Activated CD8-positive, alpha-beta T cell treated with anti-CD3 and anti-CD28 coated beads for 36 hours (primary cell): ENCODE data around the gene MACROD2. TPM values are rescaled to one million over a fixed set of nuclear protein-coding genes. Genes with fewer than 3 reads are reported as not detected.

ENCODE experiments used
- ATAC-seq: fragments of 200-7000 bp; cut with Tn5 transposase; one replicate; pipeline ENCODE4 v1.10.0; 2021; ENCODE audit warnings: mild to moderate bottlenecking, moderate library complexity
- CTCF ChIA-PET: fragments of 350-600 bp; sonication (Branson Sonifier 250); formaldehyde crosslinking; loops from one replicate; lab custom pipeline; 2021; ENCODE audit warnings: antibody characterized with exemption; lab: Charles Lee
- POLR2A ChIA-PET: fragments of 350-600 bp; sonication (Branson Sonifier 250); formaldehyde crosslinking; loops from one replicate; lab custom pipeline; 2021; ENCODE audit warnings: antibody characterized with exemption; lab: Charles Lee
- DNase-seq: peaks from one replicate; pipeline ENCODE4 v3.0.0-alpha.2; 2020
- H3K27ac Mint-ChIP-seq: one replicate; pipeline ENCODE4 v1.8.0; 2021; ENCODE audit warnings: mild to moderate bottlenecking, mixed read lengths
- H3K27me3 Mint-ChIP-seq: one replicate; pipeline ENCODE4 v1.8.0; 2021; ENCODE audit warnings: mixed read lengths
- H3K36me3 Mint-ChIP-seq: one replicate; pipeline ENCODE4 v1.8.0; 2021; ENCODE audit warnings: low read depth, mixed read lengths
- H3K4me1 Mint-ChIP-seq: one replicate; pipeline ENCODE4 v1.8.0; 2021; ENCODE audit warnings: low read depth, mixed read lengths
- H3K4me3 Mint-ChIP-seq: one replicate; pipeline ENCODE4 v1.8.0; 2021; ENCODE audit warnings: mild to moderate bottlenecking, moderate library complexity, mixed read lengths
- H3K9me3 Mint-ChIP-seq: one replicate; pipeline ENCODE4 v1.8.0; 2021; ENCODE audit warnings: mixed read lengths
- intact Hi-C: fragments of 100-400 bp; cut with micrococcal nuclease; formaldehyde crosslinking; loops from one replicate; pipeline ENCODE4 v1.10.0; 2022
- total RNA-seq, 2 experiments: library from RNA; stranded (reverse); gene quantifications; one replicate each; pipeline ENCODE4 v1.2.3, GENCODE V29; 2021
- TF ChIP-seq, protein P1 (sequence below): fragments of 200-600 bp; IDR thresholded peaks from one replicate; pipeline ENCODE4 v1.8.0; 2022; ENCODE audit warnings: antibody characterized with exemption, mild to moderate bottlenecking

MACROD2 gene
- total RNA-seq, 2 experiments from 2014 or later: not detected

DNA sequence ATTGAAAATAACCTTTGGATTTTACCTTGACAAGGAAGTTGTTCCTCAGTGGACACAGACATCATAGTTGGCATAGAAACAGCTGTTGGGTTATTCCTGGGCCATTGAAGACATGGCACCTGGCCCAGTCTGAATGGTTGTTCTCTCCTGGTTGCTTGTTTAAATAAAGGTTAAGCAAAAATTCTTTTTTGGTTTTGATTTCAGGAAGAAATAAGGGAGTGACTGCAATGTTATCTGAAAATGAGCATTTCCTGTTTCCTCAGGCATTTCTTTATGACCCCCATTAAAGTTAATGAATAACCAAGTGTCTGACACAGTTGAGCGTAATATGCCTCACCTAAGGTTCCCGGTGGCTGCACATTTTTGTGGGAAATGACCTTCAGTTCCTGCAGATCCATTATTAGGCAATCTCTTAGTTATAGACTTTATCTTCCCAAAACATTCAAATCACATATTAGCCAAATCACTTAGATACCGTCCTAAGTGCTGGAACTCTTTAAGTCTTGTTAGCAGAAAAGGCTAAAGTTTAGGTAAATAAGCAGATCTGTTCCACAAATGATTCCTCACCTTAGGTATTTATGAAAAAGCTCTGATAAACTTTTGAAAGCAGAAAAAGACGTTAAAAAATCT lies 990.8 kb downstream of the MACROD2 start:
- TF ChIP-seq, protein P1, sequence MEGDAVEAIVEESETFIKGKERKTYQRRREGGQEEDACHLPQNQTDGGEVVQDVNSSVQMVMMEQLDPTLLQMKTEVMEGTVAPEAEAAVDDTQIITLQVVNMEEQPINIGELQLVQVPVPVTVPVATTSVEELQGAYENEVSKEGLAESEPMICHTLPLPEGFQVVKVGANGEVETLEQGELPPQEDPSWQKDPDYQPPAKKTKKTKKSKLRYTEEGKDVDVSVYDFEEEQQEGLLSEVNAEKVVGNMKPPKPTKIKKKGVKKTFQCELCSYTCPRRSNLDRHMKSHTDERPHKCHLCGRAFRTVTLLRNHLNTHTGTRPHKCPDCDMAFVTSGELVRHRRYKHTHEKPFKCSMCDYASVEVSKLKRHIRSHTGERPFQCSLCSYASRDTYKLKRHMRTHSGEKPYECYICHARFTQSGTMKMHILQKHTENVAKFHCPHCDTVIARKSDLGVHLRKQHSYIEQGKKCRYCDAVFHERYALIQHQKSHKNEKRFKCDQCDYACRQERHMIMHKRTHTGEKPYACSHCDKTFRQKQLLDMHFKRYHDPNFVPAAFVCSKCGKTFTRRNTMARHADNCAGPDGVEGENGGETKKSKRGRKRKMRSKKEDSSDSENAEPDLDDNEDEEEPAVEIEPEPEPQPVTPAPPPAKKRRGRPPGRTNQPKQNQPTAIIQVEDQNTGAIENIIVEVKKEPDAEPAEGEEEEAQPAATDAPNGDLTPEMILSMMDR: no peak
- Mint-ChIP-seq H3K36me3 (peaks cover 3% of the 10 kb centered on the region), H3K9me3 (peaks cover 22% of the 10 kb centered on the region), H3K27me3 (no peaks in the 10 kb centered on the region), H3K27ac (no peak overlapping the region), H3K4me1 (no peaks in the 10 kb centered on the region), H3K4me3 (no peak overlapping the region)
- POLR2A ChIA-PET: no interaction called here
- DNase-seq: no peak
- CTCF ChIA-PET: no interaction called here
- no peak for ATAC-seq
- intact Hi-C loops: no loop called here

DNA sequence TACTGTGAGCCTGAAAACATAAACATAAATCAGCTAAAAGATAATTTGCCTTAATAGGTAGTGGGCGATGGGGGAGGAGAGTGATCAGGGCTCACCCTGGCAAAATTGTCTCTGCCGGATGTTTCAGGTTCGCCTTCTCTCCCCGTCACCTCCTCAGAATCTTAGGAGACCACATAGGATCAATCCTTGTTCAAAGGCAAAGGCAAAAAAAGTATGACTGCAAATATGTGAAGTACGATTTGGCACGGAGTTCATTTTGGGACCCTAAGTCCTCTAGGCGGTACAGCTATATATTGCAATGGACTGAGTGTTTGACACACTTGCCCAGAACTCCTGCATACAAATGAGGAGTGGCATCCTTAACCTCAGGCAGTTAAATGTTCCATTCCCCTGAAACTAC lies 991.3 kb downstream of the MACROD2 start:
- TF ChIP-seq, protein P1: no peak
- ChIA-PET CTCF (no interaction called here), POLR2A (no interaction called here)
- peaks cover 3% of the 10 kb centered on the region for H3K36me3 Mint-ChIP-seq
- no peaks in the 10 kb centered on the region for H3K27me3 Mint-ChIP-seq
- peaks cover 18% of the 10 kb centered on the region for H3K9me3 Mint-ChIP-seq
- ATAC-seq (no peak), DNase-seq (no peak)
- no peak overlapping the region for H3K4me3 Mint-ChIP-seq
- no peaks in the 10 kb centered on the region for H3K4me1 Mint-ChIP-seq
- intact Hi-C loops: no loop called here
- no peak overlapping the region for H3K27ac Mint-ChIP-seq

DNA sequence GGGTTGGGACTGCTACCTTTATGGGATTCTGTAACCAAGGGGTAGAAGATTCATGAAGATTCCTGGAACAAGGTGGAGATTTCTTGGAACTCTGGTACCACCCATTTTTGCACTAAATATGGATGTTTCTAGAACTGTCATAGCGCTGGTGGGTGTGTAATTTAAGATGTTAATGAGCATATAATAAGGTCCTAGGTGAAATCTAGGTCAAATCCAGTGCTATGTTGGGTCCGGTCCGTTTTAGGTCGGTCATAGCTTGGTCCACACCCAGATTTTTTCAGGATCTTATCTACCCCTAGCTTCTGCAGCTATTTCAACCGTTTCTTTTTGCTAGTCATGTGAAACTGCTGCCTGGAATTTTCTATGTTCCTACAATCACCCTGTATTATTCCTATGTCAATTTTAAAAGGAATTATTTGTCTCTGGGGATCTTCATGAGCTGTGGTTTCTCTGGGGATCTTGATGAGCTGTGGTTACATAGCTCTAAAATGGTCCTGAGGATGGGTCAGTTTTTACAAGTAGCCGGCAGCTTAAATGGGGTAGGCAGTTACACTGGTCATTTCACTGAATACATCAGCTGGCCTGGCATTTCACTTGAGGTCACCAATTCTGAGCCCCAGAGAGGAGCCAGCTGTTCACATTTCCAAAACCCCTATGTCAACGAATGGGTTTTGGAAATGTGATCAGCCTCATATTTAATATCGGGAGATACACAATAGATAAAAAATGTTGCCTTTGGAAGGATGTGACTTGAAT lies 994.4 kb downstream of the MACROD2 start:
- Mint-ChIP-seq H3K9me3 (no peaks in the 10 kb centered on the region), H3K27ac (no peak overlapping the region), H3K4me3 (no peak overlapping the region), H3K27me3 (no peaks in the 10 kb centered on the region), H3K36me3 (no peaks in the 10 kb centered on the region), H3K4me1 (no peaks in the 10 kb centered on the region)
- no peak for DNase-seq
- ATAC-seq: no peak
- POLR2A ChIA-PET: no interaction called here
- intact Hi-C loops: no loop called here
- CTCF ChIA-PET: no interaction called here
- TF ChIP-seq, protein P1: no peak

DNA sequence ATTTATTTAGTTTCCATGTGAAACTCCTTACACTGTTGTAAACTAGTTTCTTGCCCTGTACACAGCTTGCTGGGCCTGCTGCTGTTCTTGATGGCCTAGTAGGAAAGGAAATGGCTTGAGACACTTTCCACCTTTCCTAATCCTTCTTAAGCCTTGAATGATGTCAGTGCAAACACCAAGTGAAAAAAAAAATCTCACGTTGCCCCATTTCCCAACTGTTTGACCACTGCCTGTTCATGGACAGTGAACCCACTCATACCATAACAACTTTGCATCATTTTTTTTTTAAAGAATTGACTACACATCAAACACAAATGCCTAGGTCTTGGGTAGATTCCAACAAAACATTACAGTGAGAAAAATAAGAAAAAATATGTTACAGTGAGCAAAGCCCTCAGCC lies 995.7 kb downstream of the MACROD2 start:
- Mint-ChIP-seq H3K4me1 (no peaks in the 10 kb centered on the region), H3K27me3 (no peaks in the 10 kb centered on the region), H3K27ac (no peak overlapping the region), H3K4me3 (no peak overlapping the region), H3K9me3 (no peaks in the 10 kb centered on the region), H3K36me3 (no peaks in the 10 kb centered on the region)
- intact Hi-C loops: no loop called here
- TF ChIP-seq, protein P1: no peak
- CTCF ChIA-PET: no interaction called here
- DNase-seq (no peak), ATAC-seq (no peak)
- POLR2A ChIA-PET: no interaction called here

DNA sequence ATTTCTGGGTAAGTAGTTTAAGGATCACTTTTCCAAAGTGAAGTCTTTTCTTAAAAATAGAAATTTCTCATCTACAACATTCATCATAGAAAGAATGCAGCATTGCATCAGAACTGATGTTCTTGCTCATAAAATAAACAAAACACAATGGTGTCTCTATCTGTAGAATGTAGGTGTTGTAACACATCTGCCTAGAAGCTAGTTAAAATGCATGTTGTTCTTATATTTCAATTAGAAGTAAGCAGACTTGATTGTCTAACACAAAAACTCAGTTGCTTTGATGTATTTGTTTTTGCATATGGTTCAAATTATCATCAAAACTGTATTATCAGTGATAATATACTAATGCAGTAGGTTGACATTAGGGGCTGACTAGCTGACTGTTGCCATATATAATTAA lies 996.8 kb downstream of the MACROD2 start:
- Mint-ChIP-seq H3K4me1 (no peaks in the 10 kb centered on the region), H3K27ac (no peak overlapping the region), H3K27me3 (no peaks in the 10 kb centered on the region), H3K4me3 (no peak overlapping the region), H3K9me3 (no peaks in the 10 kb centered on the region), H3K36me3 (no peaks in the 10 kb centered on the region)
- DNase-seq: no peak
- TF ChIP-seq, protein P1: no peak
- CTCF ChIA-PET: interaction anchor here (0.8 kb wide), 1 partner anchor 92 kb away, joined by 5 read pairs; no protein-coding TSS in a partner anchor
- intact Hi-C loops: no loop called here
- POLR2A ChIA-PET: no interaction called here
- ATAC-seq: no peak
